ENCODE data around the gene PRSS1. TPM values are rescaled to one million over a fixed set of nuclear protein-coding genes. Genes with fewer than 3 reads are reported as not detected.
A peak's percentile ranks its signal among the peaks of the same experiment; 100 is the strongest.
"Not testable (repeated sequence)": the region's sequence is repeated elsewhere in the genome, so short reads cannot be mapped to it uniquely, and the experiment has no call there.

PRSS1 gene
- total RNA-seq (not detected), polyA plus RNA-seq (ENCODE audit: insufficient read depth in 1 of 8, insufficient read length in 8 of 8, low replicate concordance in 1 of 8) (not detected)
- long read RNA-seq, donor 1, partial matches to known transcripts: 0 of 4 reads
- long read RNA-seq, donor 1, other reads (novel, unspliced or antisense): 0 of 4 reads
- long read RNA-seq, donor 2: 0 reads
- long read RNA-seq, donor 3: 0 reads
- long read RNA-seq, donor 4: 0 reads
- long read RNA-seq, donor 5: 0 reads
- long read RNA-seq, donor 6: 0 reads
- long read RNA-seq, donor 7: 0 reads
- long read RNA-seq, donor 8: 0 reads
- long read RNA-seq, donor 9: 0 reads
- long read RNA-seq, donor 10: 0 reads
- long read RNA-seq, donor 11: 0 reads

GRCh38 chr7:142749218-142749993, at the start of gene PRSS1:
Gene PRSS1 (plus strand): TSS chr7:142749472. CDS start chr7:142749485, 13 bp downstream.
- no peaks in the 10 kb centered on the region for H3K4me1 ChIP-seq (ENCODE audit: control insufficient read depth, insufficient read depth, low read length)
- no peak within 1 kb of the TSS for H3K4me3 ChIP-seq (ENCODE audit: low read length)
- no peaks in the 10 kb centered on the region for H3K9me3 ChIP-seq (replicated peaks; ENCODE audit: control insufficient read depth, low read depth, low read length)
- H3K36me3 ChIP-seq (ENCODE audit: control insufficient read depth, insufficient read depth, low read length): no peaks in the 10 kb centered on the region
- H3K27me3 ChIP-seq (ENCODE audit: control insufficient read depth, insufficient read depth, low read length): no peaks in the 10 kb centered on the region
- 71% methylated on average over 5 of the region's 11 CpGs for WGBS (ENCODE audit: insufficient coverage)
- no peak for DNase-seq
- H3K27ac ChIP-seq (ENCODE audit: low read length): no peak within 1 kb of the TSS

- H3K4me1 ChIP-seq (ENCODE audit: control insufficient read depth, insufficient read depth, low read length); H3K9me3 ChIP-seq (replicated peaks; ENCODE audit: control insufficient read depth, low read depth, low read length); H3K4me3 ChIP-seq (ENCODE audit: low read length); DNase-seq; H3K27ac ChIP-seq (ENCODE audit: low read length); H3K27me3 ChIP-seq (ENCODE audit: control insufficient read depth, insufficient read depth, low read length); H3K36me3 ChIP-seq (ENCODE audit: control insufficient read depth, insufficient read depth, low read length): not testable (repeated sequence)
- WGBS (ENCODE audit: insufficient coverage): no CpG with 5 or more reads among the region's 1 CpG
Observed at GRCh38 chr7:142700935-142701334, 48.3 kb upstream of the PRSS1 start.

- 72% methylated on average over 8 of the region's 9 CpGs for WGBS (ENCODE audit: insufficient coverage)
- H3K9me3 ChIP-seq (replicated peaks; ENCODE audit: control insufficient read depth, low read depth, low read length): no peaks in the 10 kb centered on the region
- no peak overlapping the region for H3K27ac ChIP-seq (ENCODE audit: low read length)
Observed at GRCh38 chr7:142703655-142704305, 45.5 kb upstream of the PRSS1 start.

DNA sequence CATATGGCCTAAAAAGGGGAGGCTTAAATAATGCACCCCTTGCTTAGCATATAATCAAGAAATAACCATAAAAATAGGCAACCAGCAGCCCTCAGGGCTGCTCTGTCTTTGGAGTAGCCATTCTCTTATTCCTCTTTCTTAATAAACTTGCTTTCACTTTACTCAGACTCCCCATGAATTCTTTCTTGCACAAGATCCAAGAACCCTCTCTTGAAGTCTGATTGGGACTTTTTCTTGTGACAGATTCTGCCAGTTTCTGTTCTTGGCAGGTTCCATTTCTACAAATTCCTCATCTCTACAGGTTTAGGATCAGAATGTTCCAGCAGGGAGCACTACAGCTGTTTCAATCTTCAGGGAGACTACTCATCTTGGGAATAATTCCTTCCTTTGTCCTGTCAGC, 40.5 kb upstream of the PRSS1 start:
- not testable (repeated sequence) for H3K36me3 ChIP-seq (ENCODE audit: control insufficient read depth, insufficient read depth, low read length); H3K4me1 ChIP-seq (ENCODE audit: control insufficient read depth, insufficient read depth, low read length); H3K9me3 ChIP-seq (replicated peaks; ENCODE audit: control insufficient read depth, low read depth, low read length); H3K27ac ChIP-seq (ENCODE audit: low read length); DNase-seq; H3K4me3 ChIP-seq (ENCODE audit: low read length); H3K27me3 ChIP-seq (ENCODE audit: control insufficient read depth, insufficient read depth, low read length)

More at GRCh38 chr7:142703655-142704305, 45.5 kb upstream of the PRSS1 start:
- H3K4me3 ChIP-seq (ENCODE audit: low read length): no peak overlapping the region
- no peak for DNase-seq
- H3K27me3 ChIP-seq (ENCODE audit: control insufficient read depth, insufficient read depth, low read length): no peaks in the 10 kb centered on the region
- H3K4me1 ChIP-seq (ENCODE audit: control insufficient read depth, insufficient read depth, low read length): no peaks in the 10 kb centered on the region
- H3K36me3 ChIP-seq (ENCODE audit: control insufficient read depth, insufficient read depth, low read length): no peaks in the 10 kb centered on the region

DNA sequence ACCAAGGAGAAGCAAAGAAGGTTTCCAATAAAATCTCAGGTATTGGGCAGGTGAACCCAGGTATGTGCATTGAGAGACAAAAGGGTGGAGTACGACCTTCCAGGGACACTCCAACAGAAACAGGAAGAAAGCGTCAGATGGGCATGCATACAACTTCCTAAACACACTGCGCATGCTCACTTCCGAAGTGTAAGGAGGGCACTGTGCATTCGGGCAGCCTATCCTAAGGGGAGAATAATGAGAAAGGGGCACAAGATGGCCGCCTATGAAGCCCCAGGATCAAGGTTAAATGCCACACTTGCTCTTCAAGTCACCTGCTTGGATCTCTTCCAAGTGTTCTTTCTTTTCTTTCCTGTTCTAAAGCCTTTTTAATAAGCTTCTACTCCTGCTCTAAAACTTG, 39.4 kb upstream of the PRSS1 start:
- Histone ChIP-seq H3K4me3 (ENCODE audit: low read length) (no peak overlapping the region), H3K27me3 (ENCODE audit: control insufficient read depth, insufficient read depth, low read length) (no peaks in the 10 kb centered on the region), H3K9me3 (replicated peaks; ENCODE audit: control insufficient read depth, low read depth, low read length) (no peaks in the 10 kb centered on the region), H3K27ac (ENCODE audit: low read length) (no peak overlapping the region), H3K4me1 (ENCODE audit: control insufficient read depth, insufficient read depth, low read length) (no peaks in the 10 kb centered on the region), H3K36me3 (ENCODE audit: control insufficient read depth, insufficient read depth, low read length) (no peaks in the 10 kb centered on the region)
- WGBS (ENCODE audit: insufficient coverage): 60% methylated on average over 1 of the region's 6 CpGs
- no peak for DNase-seq

DNA sequence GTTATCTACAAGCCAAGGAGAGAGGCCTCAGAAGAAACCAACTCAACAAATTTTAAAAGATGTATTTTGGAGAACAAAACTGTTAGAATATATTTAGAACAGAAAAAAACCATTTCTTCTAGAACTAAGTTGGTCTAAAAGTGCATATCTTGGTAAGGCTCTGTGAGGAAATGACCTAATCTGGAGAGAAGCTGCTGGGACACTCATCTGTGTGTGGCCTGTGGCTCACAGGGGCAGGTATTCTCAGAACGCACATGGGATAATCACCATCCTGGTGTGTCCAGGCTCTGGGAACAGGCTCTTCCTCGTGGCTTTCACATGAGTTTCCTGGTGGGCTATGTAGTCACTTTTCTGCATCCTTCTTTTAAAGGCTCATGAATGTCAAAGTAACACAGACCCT, 38.1 kb upstream of the PRSS1 start:
- Histone ChIP-seq H3K4me1 (ENCODE audit: control insufficient read depth, insufficient read depth, low read length) (no peaks in the 10 kb centered on the region), H3K9me3 (replicated peaks; ENCODE audit: control insufficient read depth, low read depth, low read length) (no peaks in the 10 kb centered on the region), H3K4me3 (ENCODE audit: low read length) (no peak overlapping the region), H3K27me3 (ENCODE audit: control insufficient read depth, insufficient read depth, low read length) (no peaks in the 10 kb centered on the region), H3K27ac (ENCODE audit: low read length) (no peak overlapping the region), H3K36me3 (ENCODE audit: control insufficient read depth, insufficient read depth, low read length) (no peaks in the 10 kb centered on the region)
- 38% methylated on average over 1 of the region's 2 CpGs for WGBS (ENCODE audit: insufficient coverage)
- no peak for DNase-seq

DNA sequence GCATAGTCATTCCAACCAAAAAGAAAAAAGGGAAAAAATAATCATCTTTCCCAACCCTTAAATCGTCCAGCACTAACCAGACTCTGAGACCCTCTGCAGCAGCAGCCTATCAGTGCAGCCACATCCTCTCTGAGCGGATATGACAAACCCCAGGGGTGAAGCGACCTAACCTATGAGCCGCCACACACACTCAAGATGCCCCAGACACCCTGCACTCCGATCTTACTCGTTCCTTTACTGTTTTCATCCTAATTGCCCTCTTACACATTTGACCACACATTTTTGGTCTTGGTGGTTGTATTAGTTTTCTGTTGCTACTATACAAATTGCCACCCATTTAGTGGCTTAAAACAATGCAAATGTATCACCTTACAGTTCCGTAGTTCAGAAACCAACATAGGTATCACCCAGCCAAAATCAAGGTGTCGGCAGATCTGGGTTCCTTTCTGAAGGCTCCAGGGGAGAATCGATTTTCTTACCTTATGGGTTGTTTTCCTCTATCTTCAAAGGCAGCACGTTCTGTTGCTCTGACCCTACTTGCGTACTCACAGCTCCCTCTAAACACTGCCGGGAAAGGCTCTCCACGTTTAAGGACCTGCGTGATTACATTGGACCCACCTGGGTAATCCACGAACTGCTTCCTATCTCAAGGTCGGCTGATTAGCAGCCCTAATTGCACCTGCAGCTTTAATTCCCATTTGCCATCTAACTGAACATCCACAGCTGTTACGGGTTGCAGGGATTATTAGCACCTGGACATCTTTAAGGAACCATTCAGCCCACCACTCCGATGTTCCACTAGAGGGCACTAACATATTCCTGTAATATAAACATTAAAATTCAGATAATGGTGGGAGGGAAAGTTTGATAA, 37.3 kb upstream of the PRSS1 start:
- DNase-seq: peak; percentile 3
- Histone ChIP-seq H3K9me3 (replicated peaks; ENCODE audit: control insufficient read depth, low read depth, low read length) (no peaks in the 10 kb centered on the region), H3K4me3 (ENCODE audit: low read length) (no peak overlapping the region), H3K27me3 (ENCODE audit: control insufficient read depth, insufficient read depth, low read length) (no peaks in the 10 kb centered on the region), H3K27ac (ENCODE audit: low read length) (no peak overlapping the region), H3K4me1 (ENCODE audit: control insufficient read depth, insufficient read depth, low read length) (no peaks in the 10 kb centered on the region), H3K36me3 (ENCODE audit: control insufficient read depth, insufficient read depth, low read length) (no peaks in the 10 kb centered on the region)
- WGBS (ENCODE audit: insufficient coverage): 56% methylated on average over 9 of the region's 18 CpGs

DNA sequence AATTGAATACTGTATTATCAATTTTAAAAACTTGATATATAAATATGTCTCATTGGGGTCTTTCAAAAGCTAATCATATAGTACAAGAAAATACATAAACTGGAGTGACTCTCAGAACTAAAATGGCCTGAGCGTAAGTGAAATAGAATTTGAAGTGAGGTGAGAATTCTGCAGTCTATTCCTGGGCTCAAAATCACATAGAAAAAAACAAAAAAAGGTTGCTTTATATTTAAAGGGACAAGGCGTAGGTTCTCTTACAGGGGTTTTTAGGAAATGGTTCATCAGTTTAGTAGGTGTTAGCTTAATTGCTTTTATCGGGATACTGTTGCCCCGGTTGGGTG, 36.7 kb upstream of the PRSS1 start:
- no peaks in the 10 kb centered on the region for H3K4me1 ChIP-seq (ENCODE audit: control insufficient read depth, insufficient read depth, low read length)
- DNase-seq: no peak
- no peaks in the 10 kb centered on the region for H3K9me3 ChIP-seq (replicated peaks; ENCODE audit: control insufficient read depth, low read depth, low read length)
- H3K4me3 ChIP-seq (ENCODE audit: low read length): no peak overlapping the region
- WGBS (ENCODE audit: insufficient coverage): 85% methylated on average over 4 of the region's 4 CpGs
- H3K36me3 ChIP-seq (ENCODE audit: control insufficient read depth, insufficient read depth, low read length): no peaks in the 10 kb centered on the region
- H3K27me3 ChIP-seq (ENCODE audit: control insufficient read depth, insufficient read depth, low read length): no peaks in the 10 kb centered on the region
- H3K27ac ChIP-seq (ENCODE audit: low read length): no peak overlapping the region

DNA sequence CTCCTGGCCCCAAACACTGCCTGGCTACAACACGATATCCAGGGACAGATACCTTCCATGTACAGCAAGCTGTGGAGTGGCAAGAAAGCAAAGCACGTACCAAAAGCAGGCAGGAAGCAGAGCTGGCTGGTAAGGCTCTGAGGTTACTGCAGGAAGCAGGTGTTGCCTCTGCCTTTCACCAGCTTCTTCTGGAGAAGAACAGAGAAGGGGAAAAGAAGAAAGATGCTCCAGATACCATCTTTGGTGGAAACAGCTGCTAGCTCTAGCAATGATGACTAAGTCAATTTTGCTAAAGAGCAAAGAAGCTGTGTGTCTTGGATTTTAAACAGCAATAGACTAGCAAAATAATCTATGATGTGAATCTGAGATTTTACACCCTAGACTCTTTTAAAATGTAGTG, 34.9 kb upstream of the PRSS1 start:
- Histone ChIP-seq H3K4me1 (ENCODE audit: control insufficient read depth, insufficient read depth, low read length) (no peaks in the 10 kb centered on the region), H3K9me3 (replicated peaks; ENCODE audit: control insufficient read depth, low read depth, low read length) (no peaks in the 10 kb centered on the region), H3K4me3 (ENCODE audit: low read length) (no peak overlapping the region), H3K27me3 (ENCODE audit: control insufficient read depth, insufficient read depth, low read length) (no peaks in the 10 kb centered on the region), H3K36me3 (ENCODE audit: control insufficient read depth, insufficient read depth, low read length) (no peaks in the 10 kb centered on the region), H3K27ac (ENCODE audit: low read length) (no peak overlapping the region)
- DNase-seq: no peak
- WGBS (ENCODE audit: insufficient coverage): 22% methylated on average over 1 of the region's 2 CpGs

GRCh38 chr7:142716596-142716995, 32.7 kb upstream of the PRSS1 start:
- Histone ChIP-seq H3K36me3 (ENCODE audit: control insufficient read depth, insufficient read depth, low read length) (no peaks in the 10 kb centered on the region), H3K27me3 (ENCODE audit: control insufficient read depth, insufficient read depth, low read length) (no peaks in the 10 kb centered on the region), H3K9me3 (replicated peaks; ENCODE audit: control insufficient read depth, low read depth, low read length) (no peaks in the 10 kb centered on the region), H3K4me1 (ENCODE audit: control insufficient read depth, insufficient read depth, low read length) (no peaks in the 10 kb centered on the region), H3K27ac (ENCODE audit: low read length) (no peak overlapping the region), H3K4me3 (ENCODE audit: low read length) (no peak overlapping the region)
- 38% methylated on average over 2 of the region's 2 CpGs for WGBS (ENCODE audit: insufficient coverage)
- no peak for DNase-seq

Data from muscle of leg (tissue), 16 donors.